IMR-90 (cell line): Measurements from ENCODE around the gene ADGB. TPM values are rescaled to one million over a fixed set of nuclear protein-coding genes. Genes with fewer than 3 reads are reported as not detected.

Source experiments
- ATAC-seq: fragments of 200-7000 bp; cut with Tn5 transposase; 2 replicates; pipeline ENCODE4 v1.9.1; 2020; ENCODE audit warnings: low read depth, mild to moderate bottlenecking, moderate library complexity
- BruUV-seq: library from RNA; stranded (reverse); fragments of 400-500 nt; replicated peaks from 2 replicates; lab custom pipeline; 2021; lab: Mats Ljungman, UMichigan
- CTCF ChIA-PET: fragments of 300-600 bp; formaldehyde crosslinking; extraction: SDS; loops from one replicate; lab custom pipeline; 2021; ENCODE audit warnings: antibody characterized with exemption; lab: Yijun Ruan, JAX
- POLR2A ChIA-PET: fragments of 300-600 bp; sonication (Branson Sonifier 250); formaldehyde crosslinking; loops from one replicate; lab custom pipeline; 2022; ENCODE audit warnings: antibody characterized with exemption; ENCODE audit not compliant: unreplicated experiment; lab: Charles Lee
- DNase-seq: peaks from one replicate; pipeline ENCODE4 v3.0.0; 2013
- H2AFZ ChIP-seq: replicated peaks from 2 replicates; pipeline ENCODE3; 2013; ENCODE audit warnings: low read length, mild to moderate bottlenecking; ENCODE audit not compliant: poor library complexity
- H2AK5ac ChIP-seq: 2 replicates; pipeline ENCODE4 v1.6.1; 2013; ENCODE audit warnings: low read depth, low read length, inconsistent platforms
- H2AK9ac ChIP-seq: replicated peaks from 2 replicates; pipeline ENCODE3; 2013; ENCODE audit warnings: mild to moderate bottlenecking, low read depth, low read length, moderate library complexity; ENCODE audit not compliant: poor library complexity
- H2BK120ac ChIP-seq: 2 replicates; pipeline ENCODE4 v1.6.1; 2013; ENCODE audit warnings: low read depth, low read length, inconsistent platforms
- H2BK15ac ChIP-seq: 3 replicates; pipeline ENCODE4 v1.6.1; 2013; ENCODE audit warnings: low read depth, low read length, inconsistent platforms
- H2BK20ac ChIP-seq: 2 replicates; pipeline ENCODE4 v1.6.1; 2013; ENCODE audit warnings: low read depth, mild to moderate bottlenecking, inconsistent platforms, low read length, moderate library complexity
- H2BK5ac ChIP-seq: 2 replicates; pipeline ENCODE4 v1.6.1; 2013; ENCODE audit warnings: mild to moderate bottlenecking, low read depth, low read length, inconsistent platforms; ENCODE audit not compliant: poor library complexity, severe bottlenecking
- H3K14ac ChIP-seq: replicated peaks from 2 replicates; pipeline ENCODE4 v1.6.1; 2013; ENCODE audit warnings: low read depth, low read length, inconsistent platforms
- H3K18ac ChIP-seq: 2 replicates; pipeline ENCODE4 v1.6.1; 2013; ENCODE audit warnings: low read depth, low read length, control low read depth
- H3K23ac ChIP-seq: 2 replicates; pipeline ENCODE4 v1.6.1; 2013; ENCODE audit warnings: low read depth, low read length, inconsistent platforms
- H3K27ac ChIP-seq: 2 replicates; pipeline ENCODE4 v1.5.1; 2013; ENCODE audit warnings: mild to moderate bottlenecking, control low read depth, low read length; ENCODE audit not compliant: insufficient read depth
- H3K27me3 ChIP-seq: 2 replicates; pipeline ENCODE4 v1.6.1; 2013; ENCODE audit warnings: low read length; ENCODE audit not compliant: control insufficient read depth, insufficient read depth
- H3K36me3 ChIP-seq: 2 replicates; pipeline ENCODE4 v1.6.1; 2013; ENCODE audit warnings: low read length, mixed read lengths; ENCODE audit not compliant: control insufficient read depth, insufficient read depth
- H3K4ac ChIP-seq: 2 replicates; pipeline ENCODE4 v1.6.1; 2013; ENCODE audit warnings: low read depth, low read length, inconsistent platforms
- H3K4me1 ChIP-seq: 2 replicates; pipeline ENCODE4 v1.6.1; 2013; ENCODE audit warnings: low read length, mixed read lengths; ENCODE audit not compliant: control insufficient read depth, insufficient read depth
- H3K4me2 ChIP-seq: 2 replicates; pipeline ENCODE4 v1.6.1; 2013; ENCODE audit warnings: low read depth, mild to moderate bottlenecking, control low read depth, low read length, moderate library complexity
- H3K4me3 ChIP-seq: 2 replicates; pipeline ENCODE4 v1.5.1; 2013; ENCODE audit warnings: low read depth, mild to moderate bottlenecking, control low read depth, low read length, moderate library complexity; ENCODE audit not compliant: insufficient read depth
- H3K56ac ChIP-seq: 2 replicates; pipeline ENCODE4 v1.6.1; 2013; ENCODE audit warnings: low read length, inconsistent platforms; ENCODE audit not compliant: insufficient read depth; ENCODE audit errors: extremely low read depth
- H3K79me1 ChIP-seq, 2 experiments: 2 replicates each; pipeline ENCODE4 v1.6.1; 2013; ENCODE audit warnings: low read length in 2 of 2, inconsistent platforms in 1 of 2, low read depth in 1 of 2
- H3K9ac ChIP-seq: 2 replicates; pipeline ENCODE4 v1.6.1; 2013; ENCODE audit warnings: low read depth, low read length, control low read depth
- H3K9me1 ChIP-seq: 2 replicates; pipeline ENCODE4 v1.6.1; 2013; ENCODE audit warnings: low read length, inconsistent platforms; ENCODE audit not compliant: insufficient read depth
- H3K9me3 ChIP-seq: 2 replicates; pipeline ENCODE4 v1.6.1; 2013; ENCODE audit warnings: low read length; ENCODE audit not compliant: control insufficient read depth, insufficient read depth
- H4K20me1 ChIP-seq: 2 replicates; pipeline ENCODE4 v1.6.1; 2013; ENCODE audit warnings: low read length, inconsistent platforms; ENCODE audit not compliant: insufficient read depth
- H4K5ac ChIP-seq: 2 replicates; pipeline ENCODE4 v1.6.1; 2013; ENCODE audit warnings: mild to moderate bottlenecking, low read depth, low read length, control low read depth
- H4K8ac ChIP-seq, 2 experiments: 2 replicates each; pipeline ENCODE4 v1.6.1; 2013; ENCODE audit warnings: low read depth in 2 of 2, low read length in 2 of 2, control low read depth in 1 of 2, inconsistent platforms in 1 of 2
- H4K91ac ChIP-seq: 2 replicates; pipeline ENCODE4 v1.6.1; 2013; ENCODE audit warnings: low read depth, low read length, inconsistent platforms; ENCODE audit not compliant: insufficient read depth
- CEBPB ChIP-seq: IDR thresholded peaks from 2 replicates; pipeline ENCODE4 v1.6.1; 2012; ENCODE audit warnings: low read depth, low read length, improper control_type of control experiment
- CHD1 ChIP-seq: IDR thresholded peaks from 2 replicates; pipeline ENCODE4 v1.6.1; 2012; ENCODE audit warnings: low read depth, low read length, improper control_type of control experiment
- POLR2A ChIP-seq: IDR thresholded peaks from 2 replicates; pipeline ENCODE4 v1.6.1; 2012; ENCODE audit warnings: mild to moderate bottlenecking, low read depth, low read length
- RFX5 ChIP-seq: IDR thresholded peaks from 2 replicates; pipeline ENCODE4 v1.8.0; 2012; ENCODE audit warnings: low read depth, mild to moderate bottlenecking, low read length, moderate library complexity
- SMC3 ChIP-seq: fragments of 150-350 bp; IDR thresholded peaks from 2 replicates; pipeline ENCODE4 v1.6.1; 2016; ENCODE audit warnings: low read depth, mild to moderate bottlenecking, antibody characterized with exemption, low read length, moderate library complexity
- WGBS, 2 experiments: methylation state at CpG; one replicate each; pipeline versions ENCODE4 v1.1.5 to v1.1.7; 2013; ENCODE audit warnings: missing lambda C conversion rate in 2 of 2; ENCODE audit not compliant: insufficient read length in 1 of 2; ENCODE audit errors: extremely low coverage in 2 of 2; 5-methylcytosine and 5-hydroxymethylcytosine counted together
- dilution Hi-C: fragments of 300-500 bp; cut with HindIII; formaldehyde crosslinking; loops from one replicate; pipeline ENCODE4 v1.14.3; 2018; ENCODE audit warnings: low sequenced_read_pairs; ENCODE audit not compliant: unreplicated experiment
- in situ Hi-C: fragments of 300-500 bp; cut with MboI; formaldehyde crosslinking; loops from 3 replicates; pipeline ENCODE4 v1.14.3; 2019; ENCODE audit warnings: low sequenced_read_pairs, inconsistent platforms, mixed read lengths
- intact Hi-C: fragments of 100-400 bp; cut with micrococcal nuclease; formaldehyde crosslinking; loops from 2 replicates; pipeline ENCODE4 v1.10.0; 2022
- microRNA-seq, 2 experiments: library from miRNA; stranded (forward) in 1 of 2; unstranded in 1 of 2; fragments of 10-50 nt in 1 of 2; fragments of <30 nt in 1 of 2; gene quantifications in 1 of 2; microRNA quantifications in 1 of 2; one replicate each; pipeline versions ENCODE3 to v1.1.0; 2013 to 2020; ENCODE audit not compliant: insufficient read depth in 1 of 2, insufficient read length in 1 of 2, unreplicated experiment in 1 of 2
- polyA plus RNA-seq, 3 experiments: library from polyadenylated mRNA; depleted of rRNA; stranded (reverse); fragments of >200 nt; gene quantifications; 2 replicates each; pipeline ENCODE4 v1.2.3, GENCODE V29; 2012; ENCODE audit warnings: low replicate concordance in 1 of 3
- small RNA-seq, 5 experiments: library from RNA; depleted of rRNA; stranded (forward); fragments of <200 nt; gene quantifications; one replicate each; pipeline ENCODE3, GENCODE V24; 2012
- total RNA-seq: library from RNA; depleted of rRNA; stranded (reverse); fragments of >200 nt; gene quantifications from 2 replicates; pipeline ENCODE4 v1.2.3, GENCODE V29; 2012; rRNA removed

Gene ADGB
- total and polyA plus RNA-seq, 2 of the 4 experiments (the other 2 are of a cell fraction): not detected

- H3K14ac ChIP-seq: no peak overlapping the region
- no peak overlapping the region for H2AFZ ChIP-seq
- dilution Hi-C loops (no loop called here), in situ Hi-C loops (loop anchor here (25.0 kb wide), 1 partner anchor 1297 kb away; no protein-coding TSS in a partner anchor), intact Hi-C loops (no loop called here)
- no peak overlapping the region for H3K56ac ChIP-seq
- H3K27ac ChIP-seq: no peak overlapping the region
- H2BK120ac ChIP-seq: no peak overlapping the region; the same call in 1 of the 2 replicates
- no peak overlapping the region for H3K23ac ChIP-seq
- TF ChIP-seq SMC3: no peak
- no peak for TF ChIP-seq RFX5
- no peak for TF ChIP-seq CEBPB
- TF ChIP-seq POLR2A: no peak
- TF ChIP-seq CHD1: no peak
- no peaks in the 10 kb centered on the region for H3K9me3 ChIP-seq
- H3K4me1 ChIP-seq: no peaks in the 10 kb centered on the region
- H3K4me3 ChIP-seq: no peak overlapping the region
- H4K5ac ChIP-seq: no peak overlapping the region
- no peaks in the 10 kb centered on the region for H4K20me1 ChIP-seq
- no peak overlapping the region for H2BK15ac ChIP-seq
- no peaks in the 10 kb centered on the region for H3K36me3 ChIP-seq
- no peak overlapping the region for H2BK20ac ChIP-seq
- ChIA-PET CTCF (interaction anchor here (0.8 kb wide), 1 partner anchor 12 kb away, joined by 3 read pairs; no protein-coding TSS in a partner anchor), POLR2A (no interaction called here)
- no peak overlapping the region for H4K8ac ChIP-seq
- H3K27me3 ChIP-seq: no peaks in the 10 kb centered on the region
- H3K79me1 ChIP-seq: no peaks in the 10 kb centered on the region
- no peak overlapping the region for H2AK5ac ChIP-seq
- no peak overlapping the region for H3K18ac ChIP-seq
- H3K4me2 ChIP-seq: no peak overlapping the region
- H3K9ac ChIP-seq: no peak overlapping the region
- BruUV-seq: no TSS peak
- no peak overlapping the region for H4K91ac ChIP-seq
- no peak overlapping the region for H2AK9ac ChIP-seq
- H3K4ac ChIP-seq: no peak overlapping the region
- ATAC-seq: no peak
- 0 out of 2 replicates have a peak, but pooled peaks cover 7% of the 10 kb centered on the region for H3K9me1 ChIP-seq
- DNase-seq: no peak
- no CpG with 5 or more reads among the region's 2 CpGs for WGBS, 2 experiments
- H2BK5ac ChIP-seq: no peak overlapping the region
Observed at GRCh38 chr6:146864885-146865284, 266.1 kb downstream of the ADGB start.

Small RNAs within 50 kb of the gene (microRNA-seq; reads per million reads assigned to microRNA genes)
- gene RNU6-906P (ENCODE audit: insufficient read depth, insufficient read length): not detected

Small RNAs within 50 kb of the gene (small RNA-seq; reads per million reads assigned to genes)
- 0 to 25.9 (median 0) reads per million in 5 experiments for gene RNU6-906P

Other genes with a start within 250 kb of the ADGB start
- 104 and 108 TPM in 2 replicates for gene RAB32, start 55.1 kb upstream of the ADGB start, total RNA-seq
- gene RAB32, start 55.1 kb upstream of the ADGB start, polyA plus RNA-seq (2012; rRNA removed): 55.4 and 55.7 TPM in 2 replicates